CD4-positive, alpha-beta T cell (primary cell): ENCODE data around the gene TMCC3. TPM values are rescaled to one million over a fixed set of nuclear protein-coding genes. Genes with fewer than 3 reads are reported as not detected.

Source experiments
- ATAC-seq: fragments of 200-7000 bp; cut with Tn5 transposase; one replicate; pipeline ENCODE4 v1.10.0; 2022; ENCODE audit warnings: mild to moderate bottlenecking; ENCODE audit not compliant: poor library complexity
- CTCF ChIA-PET: fragments of 350-600 bp; sonication (Branson Sonifier 250); formaldehyde crosslinking; loops from one replicate; lab custom pipeline; 2021; ENCODE audit warnings: antibody characterized with exemption, inconsistent platforms; lab: Charles Lee
- POLR2A ChIA-PET: fragments of 350-600 bp; sonication (Branson Sonifier 250); formaldehyde crosslinking; loops from one replicate; lab custom pipeline; 2021; ENCODE audit warnings: antibody characterized with exemption, inconsistent platforms; lab: Charles Lee
- DNase-seq, 14 experiments: peaks; one replicate each; pipeline ENCODE4 v3.0.0-alpha.2; 2013 to 2020; ENCODE audit warnings: mixed read lengths in 2 of 14
- H3K27ac ChIP-seq, 2 donors: one replicate each; pipeline versions ENCODE4 v1.5.1 to v1.7.0; 2013; ENCODE audit warnings: low read length in 2 of 2, low read depth in 1 of 2, mild to moderate bottlenecking in 1 of 2
- H3K27me3 ChIP-seq, 2 experiments: 1 replicate in 1 of 2; 2 replicates in 1 of 2; pipeline versions ENCODE4 v1.6.1 to v1.7.0; 2013; ENCODE audit warnings: low read length in 2 of 2, control low read depth in 1 of 2, mild to moderate bottlenecking in 1 of 2, moderate library complexity in 1 of 2; ENCODE audit not compliant: insufficient read depth in 2 of 2, control insufficient read depth in 1 of 2
- H3K36me3 ChIP-seq: one replicate; pipeline ENCODE4 v1.6.1; 2013; ENCODE audit warnings: low read length, control low read depth; ENCODE audit not compliant: insufficient read depth
- H3K4me1 ChIP-seq: one replicate; pipeline ENCODE4 v1.6.1; 2013; ENCODE audit warnings: low read length, control low read depth; ENCODE audit not compliant: insufficient read depth
- H3K4me3 ChIP-seq: one replicate; pipeline ENCODE4 v1.5.1; 2013; ENCODE audit warnings: mild to moderate bottlenecking, low read length, moderate library complexity
- H3K9me3 ChIP-seq, 2 experiments: 1 replicate in 1 of 2; 2 replicates in 1 of 2; pipeline versions ENCODE4 v1.6.1 to v1.7.0; 2013; ENCODE audit warnings: low read length in 2 of 2, mild to moderate bottlenecking in 2 of 2, control low read depth in 1 of 2, moderate library complexity in 1 of 2; ENCODE audit not compliant: control insufficient read depth in 1 of 2, insufficient read depth in 1 of 2
- H3K27ac Mint-ChIP-seq: one replicate; pipeline ENCODE4 v1.8.0; 2020; ENCODE audit warnings: mixed read lengths
- H3K27me3 Mint-ChIP-seq: one replicate; pipeline ENCODE4 v1.8.0; 2021; ENCODE audit warnings: mixed read lengths
- H3K36me3 Mint-ChIP-seq: one replicate; pipeline ENCODE4 v1.8.0; 2021; ENCODE audit warnings: low read depth, mixed read lengths
- H3K4me1 Mint-ChIP-seq: one replicate; pipeline ENCODE4 v1.8.0; 2021; ENCODE audit warnings: low read depth, mixed read lengths
- H3K4me3 Mint-ChIP-seq: one replicate; pipeline ENCODE4 v1.8.0; 2020; ENCODE audit warnings: mild to moderate bottlenecking, mixed read lengths
- H3K9me3 Mint-ChIP-seq: one replicate; pipeline ENCODE4 v1.8.0; 2020; ENCODE audit warnings: mixed read lengths
- CTCF ChIP-seq: fragments of 200-600 bp; IDR thresholded peaks from one replicate; pipeline ENCODE4 v1.8.0; 2022; ENCODE audit warnings: antibody characterized with exemption, mild to moderate bottlenecking
- intact Hi-C, 2 experiments: fragments of 100-400 bp; cut with DNase I in 1 of 2; cut with micrococcal nuclease in 1 of 2; formaldehyde crosslinking; loops; one replicate each; pipeline versions ENCODE4 v1.15.1 to v1.9.0; 2023 to 2025; cut with DNase I, micrococcal nuclease
- total RNA-seq, 174 experiments: library from RNA in 2 of 174; stranded (reverse) in 2 of 174; gene quantifications; one replicate each; pipeline ENCODE4 v1.2.3 and lab custom pipeline; 2021 to 2026

The TMCC3 gene
- total RNA-seq, 2 experiments from 2014 or later, result 0.78 to 1.3 TPM

GRCh38 chr12:94560431-94561221 is 89.7 kb downstream of the TMCC3 start:
- Histone ChIP-seq H3K27me3 (peaks cover 2 to 3% of the 10 kb centered on the region in 2 experiments), H3K27ac (no peak overlapping the region), H3K36me3 (no peaks in the 10 kb centered on the region), H3K4me1 (no peaks in the 10 kb centered on the region), H3K9me3 (no peaks in the 10 kb centered on the region), H3K4me3 (no peak overlapping the region)
- Mint-ChIP-seq H3K27ac (no peak overlapping the region), H3K4me3 (no peak overlapping the region), H3K36me3 (no peaks in the 10 kb centered on the region), H3K27me3 (peaks cover 23% of the 10 kb centered on the region), H3K9me3 (no peaks in the 10 kb centered on the region), H3K4me1 (no peaks in the 10 kb centered on the region)
- DNase-seq (peak in 1 of 14 experiments; percentile 12), ATAC-seq (no peak)
- intact Hi-C loops, result no loop called here
- ChIA-PET POLR2A (no interaction called here), CTCF (no interaction called here)
- no peak for TF ChIP-seq CTCF

DNA sequence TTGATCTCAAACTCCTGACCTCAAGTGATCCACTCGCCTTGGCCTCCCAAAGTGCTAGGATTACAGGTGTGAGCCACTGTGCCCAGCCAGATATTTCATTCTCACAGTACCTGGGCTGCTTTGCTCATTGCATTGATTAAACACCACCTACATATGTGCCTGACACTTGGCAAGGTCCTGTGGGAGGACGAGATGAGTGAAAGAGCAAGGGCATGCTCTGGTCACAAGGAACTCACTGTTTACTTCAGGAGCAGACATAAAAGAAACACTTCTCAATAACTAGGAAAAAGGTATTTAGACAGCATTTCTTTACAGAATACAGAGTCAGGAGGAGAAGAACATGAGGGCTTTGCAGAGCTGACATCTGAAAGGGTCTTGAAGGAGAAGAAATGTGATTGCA is 91.7 kb downstream of the TMCC3 start:
- Mint-ChIP-seq H3K4me1 (no peaks in the 10 kb centered on the region), H3K27me3 (peaks cover 29% of the 10 kb centered on the region), H3K9me3 (no peaks in the 10 kb centered on the region), H3K36me3 (no peaks in the 10 kb centered on the region), H3K4me3 (no peak overlapping the region), H3K27ac (no peak overlapping the region)
- ChIA-PET CTCF (no interaction called here), POLR2A (no interaction called here)
- TF ChIP-seq CTCF, result no peak
- H3K4me1 ChIP-seq, result no peaks in the 10 kb centered on the region
- H3K9me3 ChIP-seq, result no peaks in the 10 kb centered on the region
- peaks cover 2 to 3% of the 10 kb centered on the region in 2 experiments for H3K27me3 ChIP-seq
- H3K36me3 ChIP-seq, result no peaks in the 10 kb centered on the region
- ATAC-seq (no peak), DNase-seq (no peak)
- no peak overlapping the region for H3K27ac ChIP-seq
- intact Hi-C loops, result no loop called here
- H3K4me3 ChIP-seq, result no peak overlapping the region

DNA sequence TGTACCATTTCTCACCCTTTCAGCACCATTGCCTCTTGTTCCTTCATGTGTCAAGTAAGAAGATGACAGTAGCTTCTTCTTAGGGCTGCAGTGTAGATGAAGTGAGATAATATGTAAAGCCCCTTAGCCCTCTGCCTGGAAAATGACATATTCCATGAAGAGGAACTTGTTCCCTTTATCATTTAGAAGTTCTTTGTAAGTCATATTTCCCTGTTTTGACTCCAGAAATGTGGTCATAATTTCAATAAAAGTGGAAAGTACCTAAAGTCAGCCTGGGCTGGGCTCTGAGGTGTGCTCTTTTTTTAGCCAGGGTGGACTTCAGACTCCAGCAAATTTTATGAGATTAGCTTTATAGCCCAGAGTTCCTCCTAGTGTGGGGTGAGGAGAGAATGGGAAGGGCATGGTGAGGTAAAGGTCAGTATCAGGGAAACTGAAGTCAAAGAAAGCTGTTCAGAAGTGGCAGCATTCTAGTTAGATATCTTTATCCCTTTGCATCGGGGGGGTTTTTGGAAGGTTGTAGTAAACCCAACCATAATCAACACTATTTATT is 92.5 kb downstream of the TMCC3 start:
- H3K4me1 Mint-ChIP-seq, result no peaks in the 10 kb centered on the region
- H3K36me3 ChIP-seq, result no peaks in the 10 kb centered on the region
- CTCF ChIA-PET, result no interaction called here

More for the DNA sequence above, 92.5 kb downstream of the TMCC3 start:
- Histone ChIP-seq H3K4me3 (no peak overlapping the region), H3K27me3 (peaks cover 2 to 3% of the 10 kb centered on the region in 2 experiments), H3K27ac (no peak overlapping the region), H3K9me3 (no peaks in the 10 kb centered on the region), H3K4me1 (no peaks in the 10 kb centered on the region)
- Mint-ChIP-seq H3K4me3 (no peak overlapping the region), H3K9me3 (no peaks in the 10 kb centered on the region), H3K36me3 (no peaks in the 10 kb centered on the region), H3K27ac (no peak overlapping the region), H3K27me3 (peaks cover 29% of the 10 kb centered on the region)
- intact Hi-C loops, result no loop called here
- POLR2A ChIA-PET, result no interaction called here
- TF ChIP-seq CTCF, result no peak
- DNase-seq, result no peak
- ATAC-seq, result no peak
